ENCODE measurements around the gene SLC37A4. TPM values are rescaled to one million over a fixed set of nuclear protein-coding genes. Genes with fewer than 3 reads are reported as not detected.

SLC37A4 gene
- total and polyA plus RNA-seq, 2 of the 8 experiments (the other 6 are each of a cell fraction or from before 2014, with no cell fraction given): 35.1 to 91.9 TPM

DNA sequence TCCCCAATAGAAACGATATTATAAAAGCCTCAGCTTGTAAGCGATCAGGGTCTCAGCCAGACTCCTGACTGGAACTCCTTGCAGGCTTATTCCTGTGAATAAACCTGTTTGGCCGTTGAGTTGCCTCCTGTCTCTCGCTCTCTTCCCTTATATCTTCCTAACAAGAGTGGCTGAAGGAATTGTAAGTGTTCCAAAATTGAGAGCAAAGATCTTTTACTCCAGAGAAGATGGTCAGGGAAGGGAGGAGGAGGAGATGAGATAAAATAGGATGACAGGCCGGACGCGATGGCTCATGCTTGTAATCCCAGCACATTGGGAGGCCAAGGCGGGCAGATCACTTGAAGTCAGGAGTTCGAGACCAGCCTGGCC, 1.2 kb upstream of the SLC37A4 start:
- Histone ChIP-seq H2BK12ac (ENCODE audit: low read depth, low read length) (no peak overlapping the region), H2AFZ (ENCODE audit: low read length) (0 out of 2 replicates have a peak overlapping the region, but pooled peaks have one; percentile 40), H2BK120ac (replicated peaks; ENCODE audit: low read depth, low read length) (no peak overlapping the region), H4K20me1 (replicated peaks in 1 of 2; ENCODE audit: control insufficient read depth in 1 of 2, insufficient read depth in 2 of 2, low read length in 2 of 2) (peaks cover under 1 to 13% of the 10 kb centered on the region in 2 experiments), H3K27ac (ENCODE audit: low read depth, low read length) (no peak overlapping the region), H2BK15ac (ENCODE audit: low read length) (no peak overlapping the region), H3K9me3 (ENCODE audit: insufficient read depth in 2 of 2, low read depth in 1 of 2, low read length in 1 of 2) (no peaks in the 10 kb centered on the region), H4K5ac (ENCODE audit: insufficient read length, low read depth, low read length) (no peak overlapping the region), H2BK20ac (ENCODE audit: low read length) (no peak overlapping the region), H3K4me2 (ENCODE audit: insufficient read depth in 1 of 2, low read depth in 2 of 2, low read length in 2 of 2) (no peak overlapping the region), H3K14ac (ENCODE audit: insufficient read length) (no peak overlapping the region), H2BK5ac (ENCODE audit: low read depth, low read length) (no peak overlapping the region), H3K79me1 (ENCODE audit: low read depth, low read length) (peaks cover 10% of the 10 kb centered on the region; the same call in 1 of the 2 replicates), H3K4me3 (ENCODE audit: extremely low read depth in 1 of 4, insufficient read depth in 2 of 4, low read depth in 3 of 4, low read length in 4 of 4) (no peak overlapping the region), H3K9ac (replicated peaks in 1 of 4; ENCODE audit: extremely low read depth in 1 of 4, low read depth in 3 of 4, low read length in 3 of 4) (no peak overlapping the region), H2AK5ac (ENCODE audit: low read depth, low read length) (no peak overlapping the region), H3K23me2 (ENCODE audit: low read depth, low read length) (peaks cover 7% of the 10 kb centered on the region; the same call in 1 of the 2 replicates), H4K91ac (replicated peaks; ENCODE audit: insufficient read length, low read length) (no peak overlapping the region), H3K18ac (ENCODE audit: extremely low read depth, low read length) (no peak overlapping the region), H3K79me2 (ENCODE audit: control insufficient read depth in 1 of 2, insufficient read depth in 2 of 2, low read length in 2 of 2) (peaks cover 0 to 19% of the 10 kb centered on the region in 2 experiments; a peak in 1 of 4 replicates), H3K4ac (replicated peaks; ENCODE audit: insufficient read length, low read depth, low read length) (no peak overlapping the region), H3K23ac (ENCODE audit: insufficient read length) (no peak overlapping the region), H4K8ac (ENCODE audit: extremely low read depth, insufficient read depth, low read length) (no peak overlapping the region), H3K56ac (replicated peaks; ENCODE audit: insufficient read length, low read depth, low read length) (no peak overlapping the region), H3K36me3 (ENCODE audit: control insufficient read depth in 2 of 4, insufficient read depth in 4 of 4, low read length in 3 of 4) (peaks cover 3 to 21% (median 4%) of the 10 kb centered on the region in 4 experiments; a peak in 7 of 8 replicates), H3K4me1 (replicated peaks in 1 of 4; ENCODE audit: control insufficient read depth in 3 of 4, insufficient read depth in 4 of 4, low read length in 3 of 4) (peaks cover 6 to 13% (median 10%) of the 10 kb centered on the region in 4 experiments), H3K27me3 (replicated peaks in 1 of 4; ENCODE audit: control insufficient read depth in 3 of 4, extremely low read depth in 1 of 4, insufficient read depth in 3 of 4, low read length in 3 of 4) (no peaks in the 10 kb centered on the region)
- ChIA-PET CTCF (ENCODE audit: partially characterized antibody) (interaction anchor here (0.7 to 2.2 kb wide), 7 partner anchors 11 to 35 kb away, joined by 3 to 7 read pairs (median 4); partner anchors contain the start of gene HYOU1), POLR2A (ENCODE audit: partially characterized antibody) (interaction anchor here (0.9 to 9.7 kb wide), 7 partner anchors 10 to 64 kb away, joined by 3 to 224 read pairs (median 5); partner anchors contain the start of genes HYOU1, RPS25 and TRAPPC4)
- WGBS, 2 experiments (ENCODE audit: extremely low coverage in 1 of 2, insufficient coverage in 1 of 2, insufficient read length in 1 of 2, insufficient replicate concordance in 2 of 2, low coverage in 1 of 2, low lambda C conversion rate in 2 of 2, missing lambda C conversion rate in 1 of 2): 80% methylated on average over 9 of the region's 9 CpGs; no CpG with 5 or more reads in 1 of the 2 experiments
- FAIRE-seq (no peak), DNase-seq (ENCODE audit: low read depth in 1 of 2, low spot score in 2 of 2) (no peak)
- TF ChIP-seq GTF2F1 (IDR thresholded peaks at IDR 0.05; ENCODE audit: borderline replicate concordance, low read depth, low read length) (no peak), CTCF (IDR thresholded peaks at IDR 0.05; ENCODE audit: control extremely low read depth in 1 of 3, insufficient read depth in 1 of 3, low read depth in 1 of 3, low read length in 3 of 3) (no peak), KDM1A (IDR thresholded peaks at IDR 0.05; ENCODE audit: borderline replicate concordance, low read length) (no peak)
